H9 (cell line): ENCODE measurements around the gene SAV1. TPM values are rescaled to one million over a fixed set of nuclear protein-coding genes. Genes with fewer than 3 reads are reported as not detected.

Experiments
- DNase-seq: peaks from one replicate; pipeline ENCODE4 v3.0.0-alpha.2; 2017
- H2AFZ ChIP-seq: one replicate; pipeline ENCODE4 v1.6.1; 2013; ENCODE audit warnings: mild to moderate bottlenecking, low read length, control low read depth, moderate library complexity
- H2AK5ac ChIP-seq: 2 replicates; pipeline ENCODE4 v1.6.1; 2013; ENCODE audit warnings: low read length, control low read depth, mixed read lengths; ENCODE audit not compliant: insufficient read length
- H2BK120ac ChIP-seq: one replicate; pipeline ENCODE4 v1.6.1; 2013; ENCODE audit warnings: low read depth, mild to moderate bottlenecking, low read length, control low read depth, inconsistent platforms; ENCODE audit not compliant: poor library complexity, severe bottlenecking
- H2BK12ac ChIP-seq: 2 replicates; pipeline ENCODE4 v1.6.1; 2013; ENCODE audit warnings: low read length, control low read depth, mixed read lengths, low read depth; ENCODE audit not compliant: insufficient read length
- H2BK15ac ChIP-seq: 2 replicates; pipeline ENCODE4 v1.6.1; 2013; ENCODE audit warnings: low read depth, low read length, control low read depth
- H2BK20ac ChIP-seq: one replicate; pipeline ENCODE4 v1.6.1; 2013; ENCODE audit warnings: low read depth, mild to moderate bottlenecking, low read length, control low read depth, inconsistent platforms; ENCODE audit not compliant: poor library complexity, severe bottlenecking
- H2BK5ac ChIP-seq: 2 replicates; pipeline ENCODE4 v1.6.1; 2013; ENCODE audit warnings: low read length, control low read depth, mixed read lengths; ENCODE audit not compliant: insufficient read length
- H3K14ac ChIP-seq: 2 replicates; pipeline ENCODE4 v1.6.1; 2013; ENCODE audit warnings: low read length, control low read depth; ENCODE audit not compliant: insufficient read depth
- H3K18ac ChIP-seq: 2 replicates; pipeline ENCODE4 v1.6.1; 2013; ENCODE audit warnings: low read depth, mild to moderate bottlenecking, mixed read lengths, low read length, control low read depth; ENCODE audit not compliant: insufficient read length
- H3K23ac ChIP-seq: 2 replicates; pipeline ENCODE4 v1.6.1; 2013; ENCODE audit warnings: low read length, control low read depth, mixed read lengths, low read depth; ENCODE audit not compliant: insufficient read length
- H3K23me2 ChIP-seq: 2 replicates; pipeline ENCODE4 v1.6.1; 2013; ENCODE audit warnings: low read depth, mild to moderate bottlenecking, mixed read lengths, low read length, control low read depth; ENCODE audit not compliant: insufficient read length, poor library complexity, severe bottlenecking
- H3K27ac ChIP-seq: 2 replicates; pipeline ENCODE4 v1.5.1; 2013; ENCODE audit warnings: low read length, control low read depth, mixed read lengths, low read depth; ENCODE audit not compliant: insufficient read length
- H3K27me3 ChIP-seq: 2 replicates; pipeline ENCODE4 v1.6.1; 2013; ENCODE audit warnings: low read length, control low read depth, inconsistent platforms; ENCODE audit not compliant: insufficient read depth
- H3K4ac ChIP-seq: 2 replicates; pipeline ENCODE4 v1.6.1; 2013; ENCODE audit warnings: low read depth, mild to moderate bottlenecking, control low read depth, inconsistent platforms, low read length, moderate library complexity
- H3K4me1 ChIP-seq: 2 replicates; pipeline ENCODE4 v1.6.1; 2013; ENCODE audit warnings: low read length, control low read depth, inconsistent platforms; ENCODE audit not compliant: insufficient read depth
- H3K4me2 ChIP-seq: 2 replicates; pipeline ENCODE4 v1.6.1; 2013; ENCODE audit warnings: low read length, control low read depth, mixed read lengths; ENCODE audit not compliant: insufficient read length, insufficient read depth
- H3K56ac ChIP-seq: 2 replicates; pipeline ENCODE4 v1.6.1; 2013; ENCODE audit warnings: low read depth, mild to moderate bottlenecking, mixed read lengths, low read length, control low read depth; ENCODE audit not compliant: insufficient read length
- H3K79me1 ChIP-seq: 2 replicates; pipeline ENCODE4 v1.6.1; 2013; ENCODE audit warnings: low read depth, mild to moderate bottlenecking, moderate library complexity, low read length, control low read depth, inconsistent platforms; ENCODE audit not compliant: insufficient read depth, poor library complexity, severe bottlenecking
- H3K79me2 ChIP-seq: 2 replicates; pipeline ENCODE4 v1.6.1; 2013; ENCODE audit warnings: low read length, control low read depth, inconsistent platforms; ENCODE audit not compliant: insufficient read depth
- H3K9ac ChIP-seq: 2 replicates; pipeline ENCODE4 v1.6.1; 2013; ENCODE audit warnings: low read length, control low read depth, mixed read lengths; ENCODE audit not compliant: insufficient read length; ENCODE audit errors: extremely low read depth
- H3K9me3 ChIP-seq: one replicate; pipeline ENCODE4 v1.6.1; 2013; ENCODE audit warnings: low read depth, low read length, inconsistent platforms; ENCODE audit not compliant: control insufficient read depth
- H3T11ph ChIP-seq: one replicate; pipeline ENCODE4 v1.6.1; 2013; ENCODE audit warnings: mild to moderate bottlenecking, low read length, control low read depth, inconsistent platforms
- H4K20me1 ChIP-seq: one replicate; pipeline ENCODE4 v1.6.1; 2013; ENCODE audit not compliant: control insufficient read depth, insufficient read length, insufficient read depth
- H4K5ac ChIP-seq: 2 replicates; pipeline ENCODE4 v1.6.1; 2013; ENCODE audit warnings: low read depth, mild to moderate bottlenecking, mixed read lengths, low read length, control low read depth; ENCODE audit not compliant: insufficient read length
- H4K8ac ChIP-seq: replicated peaks from 2 replicates; pipeline ENCODE4 v1.6.1; 2013; ENCODE audit warnings: low read length, control low read depth, mixed read lengths, low read depth; ENCODE audit not compliant: insufficient read length
- H4K91ac ChIP-seq: 2 replicates; pipeline ENCODE4 v1.6.1; 2013; ENCODE audit warnings: low read depth, mild to moderate bottlenecking, moderate library complexity, mixed read lengths, low read length, control low read depth; ENCODE audit not compliant: insufficient read length
- H3K27ac Mint-ChIP-seq, 3 experiments: 2 replicates in 2 of 3; 3 replicates in 1 of 3; pipeline ENCODE4 v1.8.0; 2020 to 2021; ENCODE audit warnings: mixed read lengths in 3 of 3, mild to moderate bottlenecking in 1 of 3, moderate library complexity in 1 of 3
- H3K27me3 Mint-ChIP-seq: 2 replicates; pipeline ENCODE4 v1.8.0; 2021; ENCODE audit warnings: low read depth, mild to moderate bottlenecking, moderate library complexity, mixed read lengths
- H3K36me3 Mint-ChIP-seq, 3 experiments: 2 replicates in 2 of 3; 3 replicates in 1 of 3; pipeline ENCODE4 v1.8.0; 2020 to 2021; ENCODE audit warnings: low read depth in 3 of 3, mixed read lengths in 3 of 3; ENCODE audit not compliant: insufficient read depth in 1 of 3
- H3K4me1 Mint-ChIP-seq, 2 experiments: 2 replicates each; pipeline ENCODE4 v1.8.0; 2020; ENCODE audit warnings: mixed read lengths in 2 of 2
- H3K4me3 Mint-ChIP-seq, 2 experiments: 2 replicates in 1 of 2; 3 replicates in 1 of 2; pipeline ENCODE4 v1.8.0; 2020 to 2021; ENCODE audit warnings: mild to moderate bottlenecking in 2 of 2, mixed read lengths in 2 of 2, moderate library complexity in 1 of 2
- H3K9me3 Mint-ChIP-seq, 2 experiments: 2 replicates in 1 of 2; 3 replicates in 1 of 2; pipeline ENCODE4 v1.8.0; 2020; ENCODE audit warnings: mild to moderate bottlenecking in 2 of 2, mixed read lengths in 2 of 2, moderate library complexity in 1 of 2
- CTCF ChIP-seq: fragments of 200-600 bp; sonication (generic); conservative IDR thresholded peaks from 3 replicates; pipeline ENCODE4 v1.8.0; 2021; ENCODE audit warnings: antibody characterized with exemption, mild to moderate bottlenecking
- WGBS: extraction: QIAGEN DNeasy Blood & Tissue Kit; methylation state at CpG from one replicate; pipeline ENCODE4 v1.1.7; 2013; ENCODE audit warnings: missing lambda C conversion rate, low lambda C conversion rate, mixed read lengths; ENCODE audit not compliant: insufficient read length; ENCODE audit errors: extremely low coverage; 5-methylcytosine and 5-hydroxymethylcytosine counted together
- total RNA-seq: library from RNA; stranded (reverse); gene quantifications from 2 replicates; pipeline ENCODE4 v1.2.1, GENCODE V29; 2021

Gene SAV1
- total RNA-seq, 1 experiment from 2014 or later = 57.3 TPM

GRCh38 chr14:50610465-50610864 is 57.6 kb downstream of the SAV1 start:
- 100% methylated on average over 1 of the region's 1 CpG for WGBS

More at GRCh38 chr14:50610465-50610864, 57.6 kb downstream of the SAV1 start:
- H3K9me3 ChIP-seq = no peaks in the 10 kb centered on the region
- no peak overlapping the region for H2AK5ac ChIP-seq
- no peak overlapping the region for H4K5ac ChIP-seq
- H3K18ac ChIP-seq = no peak overlapping the region
- no peak for TF ChIP-seq CTCF
- no peak overlapping the region for H2BK15ac ChIP-seq
- H2BK20ac ChIP-seq = no peak overlapping the region
- no peaks in the 10 kb centered on the region for H3K23me2 ChIP-seq
- no peak overlapping the region for H2BK12ac ChIP-seq
- no peaks in the 10 kb centered on the region for H3K4me1 Mint-ChIP-seq
- H3K27me3 Mint-ChIP-seq = no peaks in the 10 kb centered on the region
- no peak overlapping the region for H3K4me3 Mint-ChIP-seq
- H3K4me1 ChIP-seq = no peaks in the 10 kb centered on the region
- H4K20me1 ChIP-seq = no peaks in the 10 kb centered on the region
- H3K79me1 ChIP-seq = no peaks in the 10 kb centered on the region
- H3K14ac ChIP-seq = no peak overlapping the region
- no peak overlapping the region for H2AFZ ChIP-seq
- no peak overlapping the region for H3K27ac ChIP-seq
- H3K27me3 ChIP-seq = no peaks in the 10 kb centered on the region
- H3K9me3 Mint-ChIP-seq = no peaks in the 10 kb centered on the region
- no peaks in the 10 kb centered on the region for H3K79me2 ChIP-seq
- H4K8ac ChIP-seq = no peak overlapping the region
- H3K56ac ChIP-seq = no peak overlapping the region
- H3K36me3 Mint-ChIP-seq = no peaks in the 10 kb centered on the region
- no peak overlapping the region for H4K91ac ChIP-seq
- no peak overlapping the region for H2BK5ac ChIP-seq
- H3K23ac ChIP-seq = no peak overlapping the region
- no peak overlapping the region for H3K9ac ChIP-seq
- H3T11ph ChIP-seq = no peak overlapping the region
- no peak overlapping the region for H3K27ac Mint-ChIP-seq
- H3K4ac ChIP-seq = no peak overlapping the region
- no peak for DNase-seq
- no peak overlapping the region for H3K4me2 ChIP-seq
- H2BK120ac ChIP-seq = no peak overlapping the region
